Smooth muscle cell (in vitro differentiated cells): Measurements from ENCODE around the gene NT5C1A. TPM values are rescaled to one million over a fixed set of nuclear protein-coding genes. Genes with fewer than 3 reads are reported as not detected.

Experiments used
- DNase-seq: peaks from one replicate; lab custom pipeline; 2025; ENCODE audit not compliant: unreplicated experiment; lab: John Stamatoyannopoulos, UW
- H2AFZ ChIP-seq: fragments of 200-600 bp; sonication (generic); 2 replicates; pipeline ENCODE4 v1.6.0; 2016; ENCODE audit warnings: antibody characterized with exemption, low read depth, mild to moderate bottlenecking
- H3F3A ChIP-seq: fragments of 200-600 bp; sonication (generic); 2 replicates; pipeline ENCODE4 v1.6.0; 2017; ENCODE audit warnings: antibody characterized with exemption, low read depth
- H3K27ac ChIP-seq: fragments of 200-600 bp; sonication (generic); 2 replicates; pipeline ENCODE4 v1.5.1; 2016; ENCODE audit warnings: low read depth, mild to moderate bottlenecking
- H3K27me3 ChIP-seq: fragments of 200-600 bp; sonication (generic); 2 replicates; pipeline ENCODE4 v1.6.1; 2016; ENCODE audit warnings: low read depth, mild to moderate bottlenecking
- H3K36me3 ChIP-seq: fragments of 200-600 bp; sonication (generic); 2 replicates; pipeline ENCODE4 v1.5.1; 2016; ENCODE audit warnings: low read depth
- H3K4me1 ChIP-seq: fragments of 200-600 bp; sonication (generic); 2 replicates; pipeline ENCODE4 v1.5.1; 2016; ENCODE audit warnings: low read depth
- H3K4me2 ChIP-seq: fragments of 200-600 bp; sonication (generic); 2 replicates; pipeline ENCODE4 v1.6.0; 2016; ENCODE audit warnings: mild to moderate bottlenecking
- H3K4me3 ChIP-seq: fragments of 200-600 bp; sonication (generic); 2 replicates; pipeline ENCODE4 v1.5.1; 2016; ENCODE audit warnings: mild to moderate bottlenecking
- H3K79me2 ChIP-seq: fragments of 200-600 bp; sonication (generic); 2 replicates; pipeline ENCODE4 v1.6.0; 2016; ENCODE audit warnings: low read depth, mild to moderate bottlenecking
- H3K9ac ChIP-seq: fragments of 200-600 bp; sonication (generic); 2 replicates; pipeline ENCODE4 v1.6.0; 2016; ENCODE audit warnings: low read depth
- H3K9me3 ChIP-seq: fragments of 200-600 bp; sonication (generic); replicated peaks from 2 replicates; pipeline ENCODE4 v1.5.1; 2016; ENCODE audit warnings: low read depth
- H4K20me1 ChIP-seq: fragments of 200-600 bp; sonication (generic); 2 replicates; pipeline ENCODE4 v1.6.0; 2016; ENCODE audit warnings: low read depth
- CTCF ChIP-seq: fragments of 200-600 bp; sonication (generic); IDR thresholded peaks from 2 replicates; pipeline ENCODE4 v1.5.1; 2017; ENCODE audit warnings: borderline replicate concordance, mild to moderate bottlenecking, antibody characterized with exemption; ENCODE audit not compliant: insufficient read depth, poor library complexity, severe bottlenecking
- WGBS: methylation state at CpG from one replicate; pipeline ENCODE4 v1.1.7; 2016; ENCODE audit warnings: low lambda C conversion rate; 5-methylcytosine and 5-hydroxymethylcytosine counted together
- polyA plus RNA-seq: library from polyadenylated mRNA; unstranded; fragments of >200 nt; fragmentation: Nextera tagmentation; extraction: Ambion mirVana; gene quantifications from 2 replicates; pipeline ENCODE4 v1.2.1, GENCODE V29; 2016
- total RNA-seq: library from RNA; depleted of rRNA; stranded (reverse); fragments of >200 nt; gene quantifications from 2 replicates; pipeline ENCODE4 v1.2.3, GENCODE V29; 2014

NT5C1A gene
- total and polyA plus RNA-seq, 2 experiments from 2014 or later = not detected

GRCh38 chr1:39707506-39707905, 35.6 kb upstream of the NT5C1A start:
- Histone ChIP-seq H3K27me3 (peaks cover 63% of the 10 kb centered on the region), H3K9ac (no peak overlapping the region), H3K27ac (no peak overlapping the region), H3K79me2 (no peaks in the 10 kb centered on the region), H3F3A (no peaks in the 10 kb centered on the region), H3K4me2 (no peak overlapping the region), H4K20me1 (no peaks in the 10 kb centered on the region), H3K36me3 (no peaks in the 10 kb centered on the region), H3K4me3 (no peak overlapping the region), H3K4me1 (peaks cover 12% of the 10 kb centered on the region), H2AFZ (no peak overlapping the region), H3K9me3 (no peaks in the 10 kb centered on the region)
- DNase-seq = no peak
- TF ChIP-seq CTCF = no peak
- 69% methylated on average over 4 of the region's 4 CpGs for WGBS

GRCh38 chr1:39704757-39705156, 32.9 kb upstream of the NT5C1A start:
- Histone ChIP-seq H3F3A (no peaks in the 10 kb centered on the region), H3K4me2 (no peak overlapping the region), H3K36me3 (no peaks in the 10 kb centered on the region), H3K4me3 (no peak overlapping the region), H3K9ac (no peak overlapping the region), H2AFZ (no peak overlapping the region), H3K27me3 (peaks cover 78% of the 10 kb centered on the region), H3K9me3 (no peaks in the 10 kb centered on the region), H4K20me1 (no peaks in the 10 kb centered on the region), H3K4me1 (peaks cover 8% of the 10 kb centered on the region), H3K79me2 (no peaks in the 10 kb centered on the region), H3K27ac (no peak overlapping the region)
- TF ChIP-seq CTCF = no peak
- 86% methylated on average over 1 of the region's 1 CpG for WGBS
- no peak for DNase-seq

GRCh38 chr1:39701049-39701439, 29.1 kb upstream of the NT5C1A start:
- TF ChIP-seq CTCF = no peak
- Histone ChIP-seq H3K4me3 (no peak overlapping the region), H3K27ac (no peak overlapping the region), H3K4me2 (peak overlapping the region; percentile 54), H3K9me3 (no peaks in the 10 kb centered on the region), H3K9ac (no peak overlapping the region), H3F3A (no peaks in the 10 kb centered on the region), H3K27me3 (peaks cover 78% of the 10 kb centered on the region), H4K20me1 (no peaks in the 10 kb centered on the region), H2AFZ (no peak overlapping the region), H3K36me3 (no peaks in the 10 kb centered on the region), H3K79me2 (no peaks in the 10 kb centered on the region), H3K4me1 (peaks cover 8% of the 10 kb centered on the region)
- no peak for DNase-seq
- WGBS = 14% methylated on average over 12 of the region's 12 CpGs

DNA sequence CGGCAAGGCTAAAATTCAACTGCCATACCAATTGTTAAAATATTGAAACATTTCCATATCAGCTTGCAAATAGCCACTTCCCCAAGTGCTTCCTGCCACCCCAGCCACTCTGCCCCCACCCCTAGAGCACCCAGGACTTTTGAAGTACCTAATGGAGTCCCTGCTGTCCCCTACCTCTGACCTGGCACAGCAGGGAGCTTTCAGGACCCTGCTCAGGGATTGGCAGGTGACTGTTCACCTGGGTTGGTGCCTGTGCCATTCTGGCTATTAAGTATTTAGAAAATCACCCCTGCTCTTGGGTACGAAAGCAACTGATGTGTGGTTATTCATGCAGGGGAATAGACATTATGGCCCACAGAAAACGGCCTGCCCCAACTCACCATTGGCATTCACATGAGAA, 28.4 kb upstream of the NT5C1A start:
- Histone ChIP-seq H3F3A (no peaks in the 10 kb centered on the region), H3K4me1 (peaks cover 8% of the 10 kb centered on the region), H3K27ac (no peak overlapping the region), H3K27me3 (peaks cover 78% of the 10 kb centered on the region), H3K36me3 (no peaks in the 10 kb centered on the region), H2AFZ (no peak overlapping the region), H4K20me1 (no peaks in the 10 kb centered on the region), H3K4me3 (no peak overlapping the region), H3K79me2 (no peaks in the 10 kb centered on the region), H3K9me3 (no peaks in the 10 kb centered on the region), H3K4me2 (no peak overlapping the region), H3K9ac (no peak overlapping the region)
- no peak for TF ChIP-seq CTCF
- 77% methylated on average over 3 of the region's 3 CpGs for WGBS
- no peak for DNase-seq
